Right kidney (tissue), 1 donor: ENCODE measurements around the gene MRPS11.
"Not testable (repeated sequence)": the region's sequence is repeated elsewhere in the genome, so short reads cannot be mapped to it uniquely, and the experiment has no call there.

ENCODE experiments used
- DNase-seq: peaks from one replicate; pipeline ENCODE4 v3.0.0-alpha.2; 2016

MRPS11 gene

GRCh38 chr15:88489321-88489720 lies 21.8 kb downstream of the MRPS11 start:
- no peak for DNase-seq

- no peak for DNase-seq
These were observed 22.5 kb downstream of the MRPS11 start for GRCh38 chr15:88490036-88490435.

- no peak for DNase-seq
These were observed 23.6 kb downstream of the MRPS11 start for GRCh38 chr15:88491158-88491557.

GRCh38 chr15:88493844-88494243 lies 26.3 kb downstream of the MRPS11 start:
- no peak for DNase-seq

GRCh38 chr15:88497109-88497765 lies 29.7 kb downstream of the MRPS11 start:
- no peak for DNase-seq

GRCh38 chr15:88498996-88499395 lies 31.5 kb downstream of the MRPS11 start:
- no peak for DNase-seq

GRCh38 chr15:88504445-88504844 lies 36.9 kb downstream of the MRPS11 start:
- no peak for DNase-seq

- no peak for DNase-seq
These were observed 38.2 kb downstream of the MRPS11 start for GRCh38 chr15:88505721-88506120.

- DNase-seq: no peak
These were observed 39.1 kb downstream of the MRPS11 start for GRCh38 chr15:88506628-88507027.

- no peak for DNase-seq
These were observed 41.8 kb downstream of the MRPS11 start for GRCh38 chr15:88509321-88509720.

- no peak for DNase-seq
These were observed 42.5 kb downstream of the MRPS11 start for GRCh38 chr15:88509964-88510363.

GRCh38 chr15:88511161-88511560 lies 43.7 kb downstream of the MRPS11 start:
- no peak for DNase-seq

GRCh38 chr15:88512078-88512477 lies 44.6 kb downstream of the MRPS11 start:
- DNase-seq: no peak

GRCh38 chr15:88512601-88513000 lies 45.1 kb downstream of the MRPS11 start:
- DNase-seq: no peak

- DNase-seq: no peak
These were observed 45.7 kb downstream of the MRPS11 start for GRCh38 chr15:88513195-88513594.

GRCh38 chr15:88518903-88519302 lies 51.4 kb downstream of the MRPS11 start:
- DNase-seq: no peak

GRCh38 chr15:88524094-88524493 lies 56.6 kb downstream of the MRPS11 start:
- not testable (repeated sequence) for DNase-seq

GRCh38 chr15:88525418-88525817 lies 57.9 kb downstream of the MRPS11 start:
- no peak for DNase-seq

- no peak for DNase-seq
These were observed 58.9 kb downstream of the MRPS11 start for GRCh38 chr15:88526247-88526879.

GRCh38 chr15:88529021-88529630 lies 61.6 kb downstream of the MRPS11 start:
- no peak for DNase-seq
